Stimulated activated CD4-positive, alpha-beta T cell treated with anti-CD3 and anti-CD28 coated beads, TNF-alpha, amount 100 ng/mL, for 1 hour (primary cell): ENCODE measurements around the gene ATP2B2.

Experiments
- DNase-seq, 3 donors: peaks; one replicate each; pipeline ENCODE4 v3.0.0-alpha.2; 2020; ENCODE audit warnings: low read depth in 3 of 3, low spot score in 1 of 3

Gene ATP2B2

GRCh38 chr3:10450494-10451440 is 54.6 kb downstream of the ATP2B2 start:
- no peak for DNase-seq

- DNase-seq = no peak
Observed at GRCh38 chr3:10449436-10449835, 56.0 kb downstream of the ATP2B2 start.

- DNase-seq = no peak
Observed at GRCh38 chr3:10448544-10448943, 56.8 kb downstream of the ATP2B2 start.

GRCh38 chr3:10447527-10448260 is 57.7 kb downstream of the ATP2B2 start:
- DNase-seq = no peak

- DNase-seq = no peak
Observed at GRCh38 chr3:10447110-10447509, 58.3 kb downstream of the ATP2B2 start.

- DNase-seq = no peak
Observed at GRCh38 chr3:10445561-10446175, 59.7 kb downstream of the ATP2B2 start.

GRCh38 chr3:10444511-10444910 is 60.9 kb downstream of the ATP2B2 start:
- no peak for DNase-seq

- no peak for DNase-seq
Observed at GRCh38 chr3:10444110-10444429, 61.3 kb downstream of the ATP2B2 start.

GRCh38 chr3:10443272-10444109 is 61.9 kb downstream of the ATP2B2 start:
- DNase-seq = no peak

- no peak for DNase-seq
Observed at GRCh38 chr3:10442151-10442795, 63.1 kb downstream of the ATP2B2 start.

- no peak for DNase-seq
Observed at GRCh38 chr3:10440684-10441083, 64.7 kb downstream of the ATP2B2 start.

- no peak for DNase-seq
Observed at GRCh38 chr3:10438902-10439610, 66.3 kb downstream of the ATP2B2 start.

GRCh38 chr3:10437995-10438901 is 67.1 kb downstream of the ATP2B2 start:
- no peak for DNase-seq

- peak in 2 of 3 donors; percentile 22 to 40 for DNase-seq
Observed at GRCh38 chr3:10437272-10437994, 68.0 kb downstream of the ATP2B2 start.

- DNase-seq = no peak
Observed at GRCh38 chr3:10435850-10436249, 69.5 kb downstream of the ATP2B2 start.

- no peak for DNase-seq
Observed at GRCh38 chr3:10434938-10435336, 70.4 kb downstream of the ATP2B2 start.

- DNase-seq = no peak
Observed at GRCh38 chr3:10434144-10434937, 71.0 kb downstream of the ATP2B2 start.
